Measurements from ENCODE around the gene ZNF429.
"Not testable (repeated sequence)": the region's sequence is repeated elsewhere in the genome, so short reads cannot be mapped to it uniquely, and the experiment has no call there.

The ZNF429 gene

GRCh38 chr19:21513651-21514050 is 8.2 kb downstream of the ZNF429 start:
- DNase-seq: no peak

- DNase-seq: no peak
Measured at GRCh38 chr19:21519488-21519887, 14.1 kb downstream of the ZNF429 start.

GRCh38 chr19:21532904-21533303 is 27.5 kb downstream of the ZNF429 start:
- DNase-seq: no peak

DNA sequence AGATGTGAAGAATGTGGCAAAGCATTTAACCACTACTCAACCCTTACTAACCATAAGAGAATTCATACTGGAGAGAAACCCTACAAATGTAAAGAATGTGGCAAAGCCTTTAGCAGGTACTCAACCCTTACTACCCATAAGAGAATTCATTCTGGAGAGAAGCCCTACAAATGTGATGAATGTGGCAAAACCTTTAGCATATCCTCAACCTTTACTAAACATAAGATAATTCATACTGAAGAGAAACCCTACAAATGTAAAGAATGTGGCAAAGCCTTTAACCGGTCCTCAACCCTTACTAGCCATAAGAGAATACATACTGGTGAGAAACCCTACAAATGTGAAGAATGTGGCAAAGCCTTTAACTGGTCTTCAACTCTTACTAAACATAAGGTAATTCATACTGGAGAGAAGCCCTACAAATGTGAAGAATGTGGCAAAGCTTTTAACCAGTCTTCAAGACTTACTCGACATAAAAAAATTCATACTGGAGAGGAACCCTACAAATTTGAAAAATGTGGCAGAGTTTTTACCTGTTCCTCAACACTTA is 31.4 kb downstream of the ZNF429 start:
- DNase-seq: not testable (repeated sequence)

- DNase-seq: no peak
Measured at GRCh38 chr19:21559444-21559843, 54.0 kb downstream of the ZNF429 start.

DNA sequence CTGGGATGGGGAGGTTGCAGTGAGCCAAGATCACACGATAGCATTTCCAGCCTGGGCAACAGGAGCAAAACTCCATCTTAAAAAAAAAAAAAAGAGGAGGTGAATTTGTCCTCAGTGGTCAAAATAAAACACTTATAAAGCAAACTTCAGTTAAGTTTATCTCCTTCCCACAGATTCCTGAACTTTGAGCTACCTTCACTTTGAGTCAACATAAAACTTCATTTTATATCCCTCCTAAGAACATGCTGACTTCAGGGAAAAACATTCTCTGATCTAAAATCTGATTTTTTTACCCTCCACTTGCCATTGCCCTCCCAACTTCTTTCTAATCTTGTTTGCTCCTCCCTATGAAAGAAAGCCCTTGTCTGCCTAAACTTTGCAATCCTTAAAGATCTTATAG is 59.0 kb downstream of the ZNF429 start:
- no peak for DNase-seq

DNA sequence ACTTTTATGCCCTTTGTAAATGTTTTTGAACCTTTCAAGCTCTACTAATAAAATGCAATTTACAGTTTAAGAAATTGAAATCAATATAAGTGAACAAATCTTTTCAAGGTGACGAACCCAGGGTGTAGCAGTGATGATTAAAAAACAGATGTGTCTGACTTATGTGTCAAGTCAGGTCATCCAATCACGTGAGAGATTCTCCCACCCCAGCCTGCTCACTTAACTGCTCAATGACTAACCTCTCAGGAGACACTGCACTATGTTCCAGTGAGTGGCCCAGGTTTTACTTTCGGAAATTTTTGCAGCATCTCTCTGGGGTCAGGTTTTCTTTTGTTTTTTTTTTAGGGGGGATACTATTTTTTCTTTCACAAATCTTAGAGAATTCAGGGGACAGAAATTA is 60.7 kb downstream of the ZNF429 start:
- DNase-seq: no peak

DNA sequence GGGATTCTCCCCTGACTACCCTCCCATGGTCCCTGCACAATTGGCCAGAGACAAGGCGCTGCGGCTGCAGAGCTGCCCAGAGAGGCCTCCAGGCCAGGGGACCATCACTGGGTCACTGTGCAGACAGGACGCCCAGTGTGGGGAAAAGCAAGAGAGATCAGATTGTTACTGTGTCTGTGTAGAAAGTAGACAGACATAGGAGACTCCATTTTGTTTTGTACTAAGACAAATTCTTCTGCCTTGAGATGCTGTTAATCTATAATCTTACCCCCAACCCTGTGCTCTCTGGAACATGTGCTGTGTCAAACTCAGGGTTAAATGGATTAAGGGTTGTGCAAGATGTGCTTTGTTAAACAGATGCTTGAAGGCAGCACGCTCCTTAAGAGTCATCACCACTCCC is 62.4 kb downstream of the ZNF429 start:
- not testable (repeated sequence) for DNase-seq

- DNase-seq: peak in 55 of 56 donors; percentile 6 to 97 (median 73)
Measured at GRCh38 chr19:21568816-21569493, 63.6 kb downstream of the ZNF429 start.

- DNase-seq: peak in 21 of 56 donors; percentile 21 to 81 (median 48)
Measured at GRCh38 chr19:21569494-21569865, 64.1 kb downstream of the ZNF429 start.

DNA sequence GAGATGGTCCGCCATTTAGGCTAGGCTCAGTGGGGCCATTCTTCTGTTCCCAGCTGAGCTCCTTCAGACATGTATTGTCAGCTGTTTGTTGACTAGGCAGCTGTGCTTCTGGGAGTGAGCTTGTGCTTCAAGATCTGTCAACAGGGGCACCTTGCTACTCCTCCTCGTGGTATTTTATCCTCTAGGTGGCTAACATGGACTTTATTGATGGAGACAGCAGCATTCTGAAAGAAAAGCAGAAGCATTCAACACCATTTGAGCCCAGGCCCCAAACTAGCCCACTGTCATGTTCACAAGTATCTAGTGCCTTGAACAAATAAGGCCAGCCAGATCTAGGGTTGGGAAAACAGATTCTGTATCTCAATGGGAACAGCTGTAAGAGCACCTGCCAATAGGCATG is 65.9 kb downstream of the ZNF429 start:
- DNase-seq: no peak

DNA sequence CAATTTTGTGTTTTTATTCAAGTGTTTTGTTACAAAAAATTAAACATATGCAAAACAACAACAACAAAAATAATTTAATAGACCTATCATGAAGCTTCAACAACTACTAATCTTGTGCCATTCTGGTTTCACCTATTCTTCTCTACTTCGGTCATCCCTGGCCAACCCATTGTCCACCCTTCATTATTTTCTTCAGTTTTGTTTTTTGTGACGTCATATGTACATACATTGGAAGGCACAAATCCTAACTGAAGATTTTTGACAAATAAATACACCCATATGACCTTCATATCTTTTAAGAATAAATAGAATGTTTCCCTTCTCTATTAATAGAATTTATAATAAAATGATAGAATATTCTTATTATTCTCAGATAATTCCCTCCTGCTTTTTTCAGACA is 69.2 kb downstream of the ZNF429 start:
- DNase-seq: no peak

- no peak for DNase-seq
Measured at GRCh38 chr19:21576481-21576880, 71.1 kb downstream of the ZNF429 start.

DNA sequence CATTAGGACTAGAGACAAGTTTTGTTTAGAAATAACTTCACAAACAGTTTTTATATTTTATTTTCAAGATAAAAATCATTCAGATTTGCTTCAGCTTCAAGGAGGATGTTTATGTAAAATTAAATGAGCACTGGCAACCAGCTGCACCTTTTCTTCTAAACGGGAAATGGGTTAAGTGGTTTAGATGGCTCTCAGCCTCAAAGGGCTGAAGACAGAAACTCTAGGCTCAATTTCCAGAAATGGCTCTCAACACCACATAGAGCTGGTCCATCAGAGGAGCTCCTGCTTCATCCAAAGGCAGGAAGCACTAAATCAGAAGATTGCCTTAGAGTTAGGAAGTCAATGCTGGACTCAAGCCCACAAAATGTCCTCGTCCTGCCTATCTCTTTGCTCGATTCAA is 74.7 kb downstream of the ZNF429 start:
- no peak for DNase-seq

GRCh38 chr19:21580818-21581217 is 75.4 kb downstream of the ZNF429 start:
- DNase-seq: no peak

- DNase-seq: no peak
Measured at GRCh38 chr19:21581646-21582240, 76.3 kb downstream of the ZNF429 start.

GRCh38 chr19:21584537-21584936 is 79.1 kb downstream of the ZNF429 start:
- DNase-seq: no peak

DNA sequence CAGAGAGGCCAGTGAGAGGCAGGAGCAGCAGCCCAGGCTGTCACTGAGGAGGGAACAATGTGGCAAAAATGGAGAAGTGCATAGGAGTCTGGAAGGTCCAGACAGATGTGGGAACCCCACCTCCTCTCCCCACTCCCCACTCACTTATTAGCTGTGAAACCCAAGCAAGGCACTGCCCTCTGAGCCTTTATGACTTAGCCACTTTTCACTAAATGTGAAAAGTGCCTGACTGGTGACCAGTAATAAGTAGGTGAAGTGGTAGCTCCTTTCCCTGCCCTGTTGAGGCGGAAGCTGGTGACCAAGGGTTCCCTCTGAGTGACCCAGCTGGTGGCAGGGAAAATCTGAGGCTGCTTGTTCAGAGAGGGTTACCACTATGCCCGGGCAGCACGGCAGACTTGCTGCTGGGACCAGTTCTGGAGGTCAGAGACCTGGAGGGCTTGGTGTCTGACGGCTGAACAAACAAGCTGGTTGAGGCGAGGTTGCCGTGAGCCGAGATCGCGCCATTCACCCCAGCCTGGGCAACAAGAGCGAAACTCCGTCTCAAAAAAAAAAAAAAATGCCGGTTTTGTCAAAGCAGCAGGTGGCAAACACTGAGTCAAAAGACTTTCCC is 80.0 kb downstream of the ZNF429 start:
- DNase-seq: no peak

- DNase-seq: peak in 3 of 56 donors; percentile 6 to 36 (median 25)
Measured at GRCh38 chr19:21586311-21587116, 81.1 kb downstream of the ZNF429 start.

GRCh38 chr19:21587117-21587461 is 81.7 kb downstream of the ZNF429 start:
- no peak for DNase-seq

DNA sequence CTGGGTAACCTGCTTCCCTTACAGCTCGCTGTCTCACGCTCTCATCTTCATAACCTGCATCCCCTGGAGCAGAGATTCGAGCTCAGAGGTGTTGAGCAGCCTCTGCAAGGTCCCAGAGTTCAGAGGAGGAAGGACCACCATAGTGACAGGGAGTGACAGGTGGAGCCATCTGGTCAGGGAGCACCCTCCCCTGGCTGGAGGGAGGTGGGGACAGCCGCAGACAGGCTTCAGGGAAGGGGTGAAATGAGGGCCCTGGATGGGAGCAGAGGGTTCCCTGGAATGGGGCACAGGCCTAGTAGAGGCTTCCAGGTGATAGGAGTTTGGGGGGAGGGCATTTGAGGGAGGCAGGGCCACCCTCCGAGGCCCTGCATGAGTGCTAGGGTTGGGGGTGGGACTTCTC is 82.1 kb downstream of the ZNF429 start:
- DNase-seq: no peak

DNA sequence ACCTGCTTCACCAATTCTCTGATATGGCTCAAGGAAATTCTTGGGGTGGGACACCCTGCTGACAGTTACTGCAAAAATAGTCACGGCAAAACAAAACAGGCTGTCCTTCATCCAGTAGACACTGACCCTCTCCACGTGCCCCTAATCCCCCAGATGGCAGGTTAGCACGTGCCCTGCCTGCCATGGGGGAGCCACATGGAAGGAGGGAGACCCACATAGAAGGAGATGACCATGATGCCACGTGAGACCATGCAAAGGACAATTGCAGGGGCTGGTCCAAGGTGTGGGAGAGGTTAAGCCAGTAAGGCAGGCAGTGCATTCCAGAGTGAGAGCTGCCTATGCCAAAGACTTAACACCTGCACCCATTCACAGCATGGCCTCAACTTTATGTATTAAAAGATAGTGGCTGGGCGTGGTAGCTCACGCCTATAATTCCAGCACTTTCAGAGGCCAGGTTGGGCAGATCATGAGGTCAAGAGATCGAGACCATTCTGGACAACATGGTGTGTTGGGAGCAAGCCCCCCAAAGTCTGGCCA is 82.7 kb downstream of the ZNF429 start:
- no peak for DNase-seq
